Esophagus muscularis mucosa (tissue), 4 donors: ENCODE measurements around the gene S100Z. TPM values are rescaled to one million over a fixed set of nuclear protein-coding genes. Genes with fewer than 3 reads are reported as not detected.
A peak's percentile ranks its signal among the peaks of the same experiment; 100 is the strongest.

Experiments
- DNase-seq: peaks from one replicate; pipeline ENCODE4 v3.0.0-alpha.2; 2017; ENCODE audit errors: extremely low spot score
- H3K27ac ChIP-seq, 4 donors: fragments of 200-600 bp; sonication (generic); replicated peaks in 1 of 4; 1 replicate in 3 of 4; 2 replicates in 1 of 4; pipeline ENCODE4 v1.5.1; 2016 to 2019; ENCODE audit warnings: mild to moderate bottlenecking in 1 of 4
- H3K27me3 ChIP-seq, 4 donors: fragments of 200-600 bp; sonication (generic); one replicate each; pipeline versions ENCODE4 v1.5.1 to v1.6.0; 2016 to 2019
- H3K36me3 ChIP-seq, 4 donors: fragments of 200-600 bp; sonication (generic); one replicate each; pipeline ENCODE4 v1.5.1; 2016 to 2019
- H3K4me1 ChIP-seq, 4 donors: fragments of 200-600 bp; sonication (generic); one replicate each; pipeline ENCODE4 v1.5.1; 2016 to 2019
- H3K4me3 ChIP-seq, 4 donors: fragments of 200-600 bp; sonication (generic); 1 replicate in 2 of 4; 2 replicates in 2 of 4; pipeline ENCODE4 v1.5.1; 2016 to 2019; ENCODE audit warnings: mild to moderate bottlenecking in 4 of 4, moderate library complexity in 1 of 4
- H3K9me3 ChIP-seq, 4 donors: fragments of 200-600 bp; sonication (generic); 1 replicate in 3 of 4; 2 replicates in 1 of 4; pipeline ENCODE4 v1.5.1; 2016 to 2019
- EP300 ChIP-seq: sonication (generic); formaldehyde crosslinking; IDR thresholded peaks from one replicate; pipeline ENCODE4 v1.6.1; 2017; ENCODE audit warnings: antibody characterized with exemption
- POLR2A ChIP-seq: fragments of 450-650 bp; IDR thresholded peaks from one replicate; pipeline ENCODE4 v1.6.1; 2017; ENCODE audit warnings: antibody characterized with exemption, moderate library complexity, mild to moderate bottlenecking, low read depth
- POLR2AphosphoS5 ChIP-seq, 2 donors: sonication (generic); formaldehyde crosslinking; IDR thresholded peaks; one replicate each; pipeline ENCODE4 v1.6.1; 2017; ENCODE audit warnings: antibody characterized with exemption in 2 of 2
- WGBS: methylation state at CpG from one replicate; pipeline ENCODE4 v1.1.5; 2018; 5-methylcytosine and 5-hydroxymethylcytosine counted together
- intact Hi-C: fragments of 100-400 bp; cut with DNase I; formaldehyde crosslinking; loops from one replicate; pipeline ENCODE4 v1.15.1; 2023
- total RNA-seq, 4 donors: library from RNA; depleted of rRNA; stranded (reverse); fragments of >200 nt; gene quantifications; one replicate each; pipeline versions ENCODE4 v1.1.0 to v1.2.1, GENCODE V29; 2016
- TF ChIP-seq, protein P1 (sequence below), 3 experiments: fragments of 200-600 bp in 2 of 3; fragments of 450-650 bp in 1 of 3; sonication (generic) in 2 of 3; IDR thresholded peaks; one replicate each; pipeline ENCODE4 v1.5.1; 2017 to 2019; ENCODE audit warnings: antibody characterized with exemption in 3 of 3, mild to moderate bottlenecking in 2 of 3, moderate library complexity in 1 of 3

S100Z gene
- total RNA-seq, 4 donors from 2014 or later, result not detected

DNA sequence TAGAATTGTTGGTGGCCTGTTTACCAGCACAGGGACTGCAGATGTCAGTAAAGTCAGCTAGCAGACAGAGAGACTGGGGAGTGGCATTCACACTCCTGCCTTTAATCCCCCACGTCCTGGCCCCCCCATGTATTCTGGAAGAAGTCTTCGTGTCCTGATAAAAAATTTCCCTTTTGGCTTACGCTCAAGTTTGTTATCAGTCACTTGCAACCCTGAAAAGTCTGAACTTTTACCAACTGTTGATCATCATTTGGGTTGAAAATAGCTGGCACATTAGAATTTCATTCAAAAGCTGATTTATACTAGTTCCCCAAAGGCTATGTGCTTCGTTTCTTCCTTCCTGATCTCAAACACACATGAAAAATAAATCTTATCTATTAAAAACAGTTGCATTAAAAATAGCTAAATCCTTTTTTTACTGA is 97.3 kb downstream of the S100Z start:
- H3K27me3 ChIP-seq, result no peaks in the 10 kb centered on the region
- H3K4me3 ChIP-seq, result no peak overlapping the region
- H3K27ac ChIP-seq, result no peak overlapping the region
- no peaks in the 10 kb centered on the region for H3K36me3 ChIP-seq
- TF ChIP-seq POLR2A, result no peak
- TF ChIP-seq EP300, result no peak
- no peak for TF ChIP-seq POLR2AphosphoS5 (IDR thresholded peaks at IDR 0.05)
- TF ChIP-seq, protein P1, sequence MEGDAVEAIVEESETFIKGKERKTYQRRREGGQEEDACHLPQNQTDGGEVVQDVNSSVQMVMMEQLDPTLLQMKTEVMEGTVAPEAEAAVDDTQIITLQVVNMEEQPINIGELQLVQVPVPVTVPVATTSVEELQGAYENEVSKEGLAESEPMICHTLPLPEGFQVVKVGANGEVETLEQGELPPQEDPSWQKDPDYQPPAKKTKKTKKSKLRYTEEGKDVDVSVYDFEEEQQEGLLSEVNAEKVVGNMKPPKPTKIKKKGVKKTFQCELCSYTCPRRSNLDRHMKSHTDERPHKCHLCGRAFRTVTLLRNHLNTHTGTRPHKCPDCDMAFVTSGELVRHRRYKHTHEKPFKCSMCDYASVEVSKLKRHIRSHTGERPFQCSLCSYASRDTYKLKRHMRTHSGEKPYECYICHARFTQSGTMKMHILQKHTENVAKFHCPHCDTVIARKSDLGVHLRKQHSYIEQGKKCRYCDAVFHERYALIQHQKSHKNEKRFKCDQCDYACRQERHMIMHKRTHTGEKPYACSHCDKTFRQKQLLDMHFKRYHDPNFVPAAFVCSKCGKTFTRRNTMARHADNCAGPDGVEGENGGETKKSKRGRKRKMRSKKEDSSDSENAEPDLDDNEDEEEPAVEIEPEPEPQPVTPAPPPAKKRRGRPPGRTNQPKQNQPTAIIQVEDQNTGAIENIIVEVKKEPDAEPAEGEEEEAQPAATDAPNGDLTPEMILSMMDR (IDR thresholded peaks at IDR 0.05), result no peak
- no peaks in the 10 kb centered on the region for H3K4me1 ChIP-seq
- no peak for DNase-seq
- WGBS, result 50% methylated on average over 4 of the region's 4 CpGs
- no peaks in the 10 kb centered on the region for H3K9me3 ChIP-seq
- intact Hi-C loops, result no loop called here

DNA sequence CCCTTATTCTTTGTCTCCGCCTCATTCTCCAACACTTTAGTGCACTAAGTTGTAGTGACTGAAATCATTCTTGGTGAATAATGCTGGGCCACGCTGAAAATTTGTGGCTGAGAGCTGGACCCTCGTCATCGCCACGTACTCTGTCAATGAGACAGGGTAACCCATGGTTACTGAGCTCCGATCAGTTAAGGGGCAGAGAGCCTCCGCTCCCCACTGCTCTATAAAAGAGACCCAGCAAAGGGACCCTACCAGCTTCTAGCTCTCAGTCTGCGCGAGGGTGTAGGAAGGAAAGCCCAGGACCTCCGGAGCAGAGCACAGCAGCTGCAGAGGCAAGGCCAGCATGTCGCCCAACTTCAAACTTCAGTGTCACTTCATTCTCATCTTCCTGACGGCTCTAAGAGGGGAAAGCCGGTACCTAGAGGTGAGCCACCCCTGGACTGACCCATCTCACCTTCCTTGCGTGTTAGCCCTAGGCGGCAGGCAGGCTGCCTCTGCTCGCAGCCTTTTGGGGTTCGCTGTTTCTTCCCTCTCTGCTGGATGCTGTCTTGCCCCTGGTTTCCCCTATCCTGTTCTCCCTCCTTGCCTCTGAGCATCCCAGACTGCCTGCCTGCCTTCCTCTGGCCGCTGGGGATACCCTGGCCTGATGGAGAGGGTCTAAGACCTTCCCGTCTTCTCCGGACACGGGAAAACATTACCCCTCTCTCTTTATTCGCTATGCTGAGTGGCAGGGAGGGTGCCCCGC is 103.2 kb downstream of the S100Z start, which contains the start of gene CRHBP:
TSS of gene CRHBP (plus strand) at position 251 of the 742 bp plus-strand sequence. CDS start at position 341, 90 bp downstream.
- Histone ChIP-seq H3K36me3 (no peaks in the 10 kb centered on the region), H3K9me3 (no peaks in the 10 kb centered on the region), H3K27me3 (peaks cover 0 to 25% (median 16%) of the 10 kb centered on the region in 4 donors), H3K4me3 (peak within 1 kb of the TSS; percentile 42 to 54 (median 46)), H3K4me1 (peaks cover 6 to 16% (median 9%) of the 10 kb centered on the region in 4 donors), H3K27ac (peak within 1 kb of the TSS in 1 of 4 donors; percentile 3)
- DNase-seq, result no peak
- intact Hi-C loops, result no loop called here
- WGBS, result 38% methylated on average over 21 of the region's 23 CpGs
- TF ChIP-seq POLR2A, result no peak
- no peak for TF ChIP-seq EP300
- TF ChIP-seq, protein P1 (IDR thresholded peaks at IDR 0.05), result no peak
- TF ChIP-seq POLR2AphosphoS5 (IDR thresholded peaks at IDR 0.05), result no peak

DNA sequence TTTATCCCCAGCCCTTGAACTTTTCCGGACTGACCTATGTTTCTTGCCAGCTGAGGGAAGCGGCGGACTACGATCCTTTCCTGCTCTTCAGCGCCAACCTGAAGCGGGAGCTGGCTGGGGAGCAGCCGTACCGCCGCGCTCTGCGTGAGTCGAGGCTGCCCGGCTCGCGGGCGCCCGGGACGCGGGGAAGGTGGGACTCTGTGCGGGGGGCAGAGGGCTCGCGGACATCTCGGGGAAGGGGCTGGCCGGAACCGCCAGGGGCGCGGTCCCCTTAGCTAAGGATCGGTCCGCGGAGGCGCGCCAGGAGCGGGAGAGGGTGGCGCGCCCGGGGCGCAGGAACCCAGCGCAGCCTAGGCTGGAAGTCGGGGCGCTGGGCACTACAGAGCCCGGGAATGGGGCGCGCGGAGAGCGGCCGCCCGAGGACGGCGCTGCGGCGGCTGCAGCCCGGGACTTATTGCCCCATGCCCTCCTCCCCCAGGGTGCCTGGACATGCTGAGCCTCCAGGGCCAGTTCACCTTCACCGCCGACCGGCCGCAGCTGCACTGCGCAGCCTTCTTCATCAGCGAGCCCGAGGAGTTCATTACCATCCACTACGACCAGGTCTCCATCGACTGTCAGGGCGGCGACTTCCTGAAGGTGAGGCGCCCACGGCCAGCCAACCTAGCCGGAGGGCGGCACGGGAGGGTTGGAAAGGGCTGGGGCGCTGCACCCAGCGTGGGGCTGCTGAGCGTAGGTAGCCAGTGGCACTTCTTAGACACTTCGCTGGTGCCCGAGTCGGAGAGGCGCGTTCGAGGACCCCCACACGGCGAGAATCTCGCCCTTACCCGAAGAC is 104.0 kb downstream of the S100Z start:
- peaks cover 0 to 25% (median 16%) of the 10 kb centered on the region in 4 donors for H3K27me3 ChIP-seq
- peak overlapping the region; percentile 42 to 54 (median 46) for H3K4me3 ChIP-seq
- no peak for DNase-seq
- no peaks in the 10 kb centered on the region for H3K36me3 ChIP-seq
- no peaks in the 10 kb centered on the region for H3K9me3 ChIP-seq
- peaks cover 6 to 16% (median 9%) of the 10 kb centered on the region in 4 donors for H3K4me1 ChIP-seq
- intact Hi-C loops, result no loop called here
- WGBS, result under 1% methylated on average over 47 of the region's 81 CpGs
- TF ChIP-seq, protein P1 (IDR thresholded peaks at IDR 0.05), result no peak
- TF ChIP-seq EP300, result no peak
- no peak for TF ChIP-seq POLR2AphosphoS5 (IDR thresholded peaks at IDR 0.05)
- TF ChIP-seq POLR2A, result no peak
- peak overlapping the region in 1 of 4 donors; percentile 3 for H3K27ac ChIP-seq

DNA sequence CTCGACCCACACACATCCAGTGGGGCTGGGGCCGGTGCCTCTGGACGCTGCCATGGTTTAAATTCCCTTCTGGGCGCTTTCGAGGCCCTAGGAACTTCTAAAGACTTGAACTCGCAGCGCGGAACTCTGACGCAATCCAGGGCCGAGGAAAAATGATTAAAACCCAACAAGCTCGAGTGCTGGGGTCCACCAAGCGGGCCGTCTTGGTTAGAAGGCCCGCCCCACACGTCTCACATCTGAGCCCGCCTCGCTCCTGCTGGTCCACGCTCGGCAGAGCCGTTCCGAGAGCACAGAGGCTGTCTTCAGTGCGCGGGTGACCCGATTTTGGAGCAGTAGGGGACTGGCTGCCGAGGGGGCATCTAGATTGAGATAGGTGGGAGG is 104.6 kb downstream of the S100Z start:
- Histone ChIP-seq H3K27me3 (peaks cover 0 to 25% (median 16%) of the 10 kb centered on the region in 4 donors), H3K36me3 (no peaks in the 10 kb centered on the region), H3K4me1 (peaks cover 6 to 16% (median 9%) of the 10 kb centered on the region in 4 donors), H3K9me3 (no peaks in the 10 kb centered on the region), H3K27ac (peak overlapping the region in 1 of 4 donors; percentile 3), H3K4me3 (peak overlapping the region; percentile 42 to 54 (median 46))
- DNase-seq, result no peak
- intact Hi-C loops, result no loop called here
- WGBS, result 18% methylated on average over 15 of the region's 25 CpGs
- TF ChIP-seq, protein P1 (IDR thresholded peaks at IDR 0.05), result no peak
- TF ChIP-seq POLR2A, result no peak
- no peak for TF ChIP-seq EP300
- no peak for TF ChIP-seq POLR2AphosphoS5 (IDR thresholded peaks at IDR 0.05)
